Common myeloid progenitor, CD34-positive (primary cell): ENCODE results near the gene CCDC127.

ENCODE experiments used
- CTCF ChIA-PET: fragments of 350-600 bp; sonication (Branson Sonifier 250); formaldehyde crosslinking; loops from one replicate; lab custom pipeline; 2021; ENCODE audit warnings: antibody characterized with exemption; lab: Charles Lee
- POLR2A ChIA-PET: fragments of 350-600 bp; sonication (Branson Sonifier 250); formaldehyde crosslinking; loops from one replicate; lab custom pipeline; 2021; ENCODE audit warnings: antibody characterized with exemption; lab: Charles Lee
- DNase-seq, 3 donors: peaks; one replicate each; pipeline versions ENCODE4 v3.0.0 to v3.0.0-alpha.2; 2013
- H3K27ac ChIP-seq, 2 experiments: 1 replicate in 1 of 2; 2 replicates in 1 of 2; pipeline ENCODE4 v1.7.0; 2013; ENCODE audit warnings: inconsistent platforms in 2 of 2, low read length in 2 of 2, mild to moderate bottlenecking in 2 of 2, low read depth in 1 of 2, moderate library complexity in 1 of 2; ENCODE audit not compliant: severe bottlenecking in 2 of 2, insufficient read depth in 1 of 2, poor library complexity in 1 of 2
- H3K27me3 ChIP-seq, 5 experiments: replicated peaks in 2 of 5; 1 replicate in 3 of 5; 2 replicates in 2 of 5; pipeline versions ENCODE4 v1.6.1 to v1.7.0; 2013; ENCODE audit warnings: low read length in 4 of 5, mild to moderate bottlenecking in 2 of 5, moderate library complexity in 2 of 5, inconsistent platforms in 1 of 5; ENCODE audit not compliant: insufficient read depth in 5 of 5, control insufficient read depth in 4 of 5
- H3K36me3 ChIP-seq, 4 experiments: 1 replicate in 2 of 4; 2 replicates in 2 of 4; pipeline versions ENCODE4 v1.6.1 to v1.7.0; 2013; ENCODE audit warnings: low read length in 3 of 4, control low read depth in 1 of 4, mild to moderate bottlenecking in 1 of 4; ENCODE audit not compliant: control insufficient read depth in 4 of 4, insufficient read depth in 4 of 4
- H3K4me1 ChIP-seq, 4 experiments: 1 replicate in 3 of 4; 2 replicates in 1 of 4; pipeline versions ENCODE4 v1.6.1 to v1.7.1; 2013; ENCODE audit warnings: low read length in 3 of 4, mild to moderate bottlenecking in 3 of 4, control low read depth in 1 of 4, inconsistent platforms in 1 of 4, moderate library complexity in 1 of 4; ENCODE audit not compliant: control insufficient read depth in 4 of 4, insufficient read depth in 4 of 4; ENCODE audit errors: control extremely low read depth in 1 of 4
- H3K4me3 ChIP-seq, 7 experiments: 1 replicate in 4 of 7; 2 replicates in 3 of 7; pipeline versions ENCODE4 v1.5.1 to v1.7.0; 2013; ENCODE audit warnings: mild to moderate bottlenecking in 7 of 7, low read length in 6 of 7, moderate library complexity in 6 of 7, inconsistent platforms in 2 of 7, low read depth in 2 of 7, control low read depth in 1 of 7; ENCODE audit not compliant: insufficient read depth in 4 of 7, control insufficient read depth in 1 of 7; ENCODE audit errors: extremely low read depth in 1 of 7
- H3K9me3 ChIP-seq, 5 experiments: 1 replicate in 4 of 5; 2 replicates in 1 of 5; pipeline versions ENCODE4 v1.6.1 to v1.7.1; 2013; ENCODE audit warnings: low read length in 4 of 5, mild to moderate bottlenecking in 2 of 5, inconsistent platforms in 1 of 5, low read depth in 1 of 5, moderate library complexity in 1 of 5; ENCODE audit not compliant: control insufficient read depth in 4 of 5, insufficient read depth in 2 of 5; ENCODE audit errors: control extremely low read depth in 1 of 5
- WGBS: methylation state at CpG from one replicate; pipeline ENCODE4 v1.1.5; 2013; ENCODE audit not compliant: insufficient coverage; 5-methylcytosine and 5-hydroxymethylcytosine counted together

CCDC127 gene

DNA sequence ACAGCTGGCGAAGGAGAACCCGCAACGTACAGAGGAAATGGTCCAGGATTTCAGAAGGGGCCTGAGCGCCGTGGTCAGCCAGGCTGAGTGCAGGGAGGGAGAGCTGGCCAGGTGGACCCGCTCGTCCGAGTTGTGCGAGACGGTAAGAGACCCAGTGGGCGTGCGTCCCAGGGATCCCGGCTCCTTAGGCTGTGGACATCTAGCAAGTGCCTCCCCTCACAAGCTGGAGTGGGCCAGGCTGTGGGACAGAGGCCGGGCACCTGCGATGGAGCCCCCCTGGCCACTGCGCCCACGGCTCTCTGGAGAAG is 56.2 kb downstream of the CCDC127 start:
- Histone ChIP-seq H3K27ac (no peak overlapping the region), H3K36me3 (peaks cover 0 to 2% (median 0%) of the 10 kb centered on the region in 4 experiments), H3K9me3 (no peaks in the 10 kb centered on the region), H3K4me3 (no peak overlapping the region), H3K27me3 (peaks cover 0 to 15% (median 5%) of the 10 kb centered on the region in 5 experiments), H3K4me1 (peaks cover 0 to 21% (median 19%) of the 10 kb centered on the region in 4 experiments)
- ChIA-PET CTCF (no interaction called here), POLR2A (no interaction called here)
- DNase-seq: no peak
- 98% methylated on average over 17 of the region's 17 CpGs for WGBS

DNA sequence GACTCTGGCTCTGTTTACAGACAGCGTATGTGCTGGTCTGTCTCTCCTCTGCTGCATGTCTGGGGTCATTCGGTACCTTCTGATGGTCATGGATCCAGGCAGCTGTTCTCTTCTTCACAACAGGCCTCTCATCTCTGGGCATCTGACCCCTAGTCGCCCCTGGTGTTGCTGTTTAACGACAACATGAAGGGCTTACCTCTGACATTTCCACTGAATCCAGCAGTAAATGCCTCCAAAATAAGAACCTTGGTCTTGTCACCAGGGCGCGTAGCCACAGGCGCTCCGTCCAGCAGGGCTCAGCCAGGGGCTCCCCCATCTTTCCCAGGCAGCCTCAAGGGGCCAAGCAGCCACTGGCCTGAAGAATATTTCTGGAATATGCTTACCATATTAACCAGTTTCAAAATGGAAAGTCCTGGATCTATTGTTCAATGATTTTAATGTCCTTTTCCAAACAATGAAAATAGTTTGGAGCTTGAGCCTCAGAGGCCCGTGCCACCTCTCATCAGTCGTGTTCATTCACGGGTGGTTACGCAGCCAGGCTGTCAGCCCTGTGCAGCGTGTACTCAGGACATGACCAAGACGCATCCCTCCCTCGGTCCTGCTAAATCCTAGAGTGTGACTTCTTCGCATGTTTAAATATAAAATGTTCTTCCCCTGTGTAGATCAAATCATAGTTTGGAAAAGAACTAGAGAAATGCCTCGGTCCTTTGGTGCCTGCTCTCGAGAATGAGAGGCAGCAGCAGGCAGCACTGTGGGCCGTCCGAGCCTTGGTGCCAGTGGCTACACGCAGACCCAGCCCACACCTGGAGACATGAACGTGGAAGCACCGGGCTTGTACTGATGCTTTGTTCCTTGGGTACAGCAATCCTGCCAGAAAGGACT is 56.8 kb downstream of the CCDC127 start:
- peaks cover 0 to 2% (median 0%) of the 10 kb centered on the region in 4 experiments for H3K36me3 ChIP-seq
- H3K27me3 ChIP-seq: peaks cover 0 to 15% (median 5%) of the 10 kb centered on the region in 5 experiments
- H3K9me3 ChIP-seq: no peaks in the 10 kb centered on the region
- peaks cover 0 to 21% (median 19%) of the 10 kb centered on the region in 4 experiments for H3K4me1 ChIP-seq
- no peak overlapping the region for H3K27ac ChIP-seq
- POLR2A ChIA-PET: no interaction called here
- no peak overlapping the region for H3K4me3 ChIP-seq
- DNase-seq: no peak
- WGBS: 98% methylated on average over 22 of the region's 23 CpGs
- CTCF ChIA-PET: interaction anchor here (2.0 kb wide), 1 partner anchor 27 kb away, joined by 6 read pairs; no protein-coding TSS in a partner anchor

DNA sequence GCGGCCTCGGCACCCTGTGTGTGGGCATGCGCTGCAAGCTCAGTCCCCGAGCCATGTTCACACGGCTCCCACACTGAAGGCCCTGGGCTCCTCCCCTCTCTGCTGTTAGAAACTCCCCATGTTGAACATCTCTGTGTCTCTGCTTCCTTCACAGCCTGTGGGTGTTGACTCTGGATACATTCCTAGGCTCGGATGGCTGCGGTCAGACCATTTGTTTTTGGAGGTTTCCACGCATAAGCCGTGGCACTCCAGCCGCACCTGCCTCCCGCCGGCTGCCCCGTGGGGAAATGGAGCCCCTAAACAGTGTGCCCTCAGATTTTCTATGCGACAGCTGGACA is 57.8 kb downstream of the CCDC127 start:
- ChIA-PET CTCF (interaction anchor here (1.8 to 2.0 kb wide), 2 partner anchors 28 to 56 kb away, joined by 4 to 6 read pairs; no protein-coding TSS in a partner anchor), POLR2A (no interaction called here)
- WGBS: 98% methylated on average over 14 of the region's 14 CpGs
- Histone ChIP-seq H3K9me3 (no peaks in the 10 kb centered on the region), H3K4me1 (peaks cover 0 to 21% (median 19%) of the 10 kb centered on the region in 4 experiments), H3K4me3 (no peak overlapping the region), H3K36me3 (peaks cover 0 to 9% (median 0%) of the 10 kb centered on the region in 4 experiments), H3K27ac (no peak overlapping the region), H3K27me3 (peaks cover 0 to 15% (median 5%) of the 10 kb centered on the region in 5 experiments)
- DNase-seq: no peak

DNA sequence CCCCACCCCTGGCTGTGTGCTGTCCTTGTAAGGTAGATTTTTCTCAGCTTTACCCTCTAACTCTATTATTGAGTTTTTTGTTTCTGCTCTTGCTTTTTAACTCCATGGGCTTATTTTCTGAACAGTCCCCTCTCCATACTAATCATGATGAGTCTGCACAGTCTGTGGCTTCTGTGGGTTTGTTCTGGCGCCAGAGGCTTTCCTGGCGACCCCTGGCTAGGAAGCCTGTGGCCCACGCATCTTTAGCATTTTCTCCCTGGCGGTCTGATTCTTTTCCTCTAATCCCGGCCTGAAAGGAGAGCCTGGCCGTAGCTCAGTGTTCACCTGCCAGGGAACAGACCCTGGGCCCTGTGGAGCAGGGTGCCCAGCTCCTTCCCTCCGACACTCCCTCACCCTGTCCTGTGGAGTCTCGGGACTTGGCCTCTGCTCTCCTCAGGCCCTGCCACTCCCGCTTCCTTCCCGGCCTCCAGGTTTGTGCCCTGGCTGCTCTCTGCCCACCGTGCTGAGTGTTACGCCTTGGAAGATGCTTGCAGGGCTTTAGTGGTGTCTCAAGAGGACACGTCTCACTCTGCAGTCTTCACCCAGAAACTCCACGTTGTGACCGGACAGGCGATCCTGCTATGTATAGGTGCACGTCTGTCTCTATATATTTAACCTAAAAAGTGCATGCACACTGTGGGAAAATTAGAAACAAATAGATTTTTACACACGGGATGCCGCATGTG is 58.3 kb downstream of the CCDC127 start:
- Histone ChIP-seq H3K27me3 (peaks cover 0 to 15% (median 5%) of the 10 kb centered on the region in 5 experiments), H3K4me3 (peak overlapping the region in 2 of 7 experiments; percentile 16 to 28), H3K4me1 (peaks cover 0 to 21% (median 19%) of the 10 kb centered on the region in 4 experiments), H3K9me3 (no peaks in the 10 kb centered on the region), H3K27ac (no peak overlapping the region), H3K36me3 (peaks cover 0 to 9% (median 0%) of the 10 kb centered on the region in 4 experiments)
- ChIA-PET POLR2A (interaction anchor here (0.6 kb wide), 1 partner anchor 34 kb away, joined by 3 read pairs; no protein-coding TSS in a partner anchor), CTCF (interaction anchor here (1.0 to 2.0 kb wide), 4 partner anchors 21 to 78 kb away, joined by 4 to 6 read pairs (median 5); no protein-coding TSS in a partner anchor)
- DNase-seq: peak; percentile 45 to 80 (median 69)
- WGBS: 31% methylated on average over 19 of the region's 19 CpGs

DNA sequence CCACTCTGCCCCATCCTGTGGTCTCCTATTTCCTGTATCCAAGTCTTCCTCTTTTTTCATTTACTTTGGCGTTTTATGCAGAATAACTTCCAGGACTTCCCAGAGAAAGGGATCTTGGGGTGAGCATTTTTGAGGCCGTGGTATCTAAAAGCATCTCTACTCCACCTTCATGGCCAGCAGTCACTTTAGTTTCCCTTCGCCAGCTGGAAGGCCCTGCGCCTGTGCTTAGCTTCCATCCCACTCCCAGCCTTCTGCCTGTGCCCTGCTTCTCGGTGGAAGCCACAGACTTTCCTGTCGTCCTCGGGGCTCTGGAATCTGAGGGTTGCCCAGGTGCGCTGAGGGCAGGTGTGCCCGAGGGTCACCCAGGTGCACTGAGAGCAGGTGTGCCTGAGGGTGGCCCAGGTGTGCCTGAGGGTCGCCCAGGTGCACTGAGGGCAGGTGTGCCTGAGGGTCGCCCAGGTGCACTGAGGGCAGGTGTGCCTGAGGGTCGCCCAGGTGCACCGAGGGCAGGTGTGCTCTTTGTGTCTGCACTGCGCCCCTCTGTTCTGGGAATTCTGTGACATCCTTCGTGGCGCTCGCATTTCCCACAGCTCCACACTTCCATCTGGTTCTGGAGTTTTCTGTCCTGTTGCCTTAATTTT is 59.0 kb downstream of the CCDC127 start:
- peaks cover 0 to 21% (median 19%) of the 10 kb centered on the region in 4 experiments for H3K4me1 ChIP-seq
- POLR2A ChIA-PET: interaction anchor here (0.6 kb wide), 1 partner anchor 280 kb away, joined by 4 read pairs; no protein-coding TSS in a partner anchor
- peaks cover 0 to 11% (median 0%) of the 10 kb centered on the region in 4 experiments for H3K36me3 ChIP-seq
- peaks cover 0 to 15% (median 5%) of the 10 kb centered on the region in 5 experiments for H3K27me3 ChIP-seq
- DNase-seq: peak in 2 of 3 donors; percentile 8 to 23
- WGBS: 65% methylated on average over 13 of the region's 17 CpGs
- H3K27ac ChIP-seq: no peak overlapping the region
- CTCF ChIA-PET: interaction anchor here (1.0 to 2.0 kb wide), 4 partner anchors 21 to 78 kb away, joined by 4 to 6 read pairs (median 5); no protein-coding TSS in a partner anchor
- peak overlapping the region in 1 of 7 experiments; percentile 28 for H3K4me3 ChIP-seq
- H3K9me3 ChIP-seq: no peaks in the 10 kb centered on the region

DNA sequence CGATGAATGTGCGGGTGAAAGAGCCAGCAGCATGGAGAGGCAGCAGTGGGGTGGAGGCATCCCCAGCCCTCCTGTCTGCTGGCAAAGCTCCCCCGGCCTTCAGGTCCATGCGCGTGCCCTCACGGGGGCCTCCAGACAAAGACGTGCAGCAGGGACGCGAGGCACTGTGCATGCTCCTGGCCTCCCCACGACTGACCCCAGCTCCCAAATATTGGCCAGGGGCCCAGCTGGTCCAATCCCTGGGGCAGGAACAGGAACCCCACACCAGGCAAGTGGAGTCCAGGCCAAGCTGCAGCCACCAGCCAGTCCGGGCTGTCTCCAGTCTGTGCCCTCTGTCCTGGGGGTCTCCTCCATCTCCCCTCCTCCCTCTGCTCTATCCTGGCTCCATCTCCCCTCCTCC is 60.2 kb downstream of the CCDC127 start:
- Histone ChIP-seq H3K27me3 (peaks cover 0 to 15% (median 5%) of the 10 kb centered on the region in 5 experiments), H3K4me1 (peaks cover 0 to 21% (median 19%) of the 10 kb centered on the region in 4 experiments), H3K27ac (no peak overlapping the region), H3K9me3 (no peaks in the 10 kb centered on the region), H3K36me3 (peaks cover 0 to 11% (median 0%) of the 10 kb centered on the region in 4 experiments), H3K4me3 (no peak overlapping the region)
- WGBS: 94% methylated on average over 8 of the region's 11 CpGs
- POLR2A ChIA-PET: no interaction called here
- DNase-seq: no peak
- CTCF ChIA-PET: no interaction called here
